GM12878 (cell line): Measurements from ENCODE around the gene NPTN. TPM values are rescaled to one million over a fixed set of nuclear protein-coding genes. Genes with fewer than 3 reads are reported as not detected.

Source experiments
- ATAC-seq: fragments of 200-7000 bp; cut with Tn5 transposase; 3 replicates; pipeline ENCODE4 v1.9.1; 2020; ENCODE audit warnings: mild to moderate bottlenecking, moderate library complexity
- BruUV-seq: library from RNA; stranded (reverse); fragments of 400-500 nt; replicated peaks from 2 replicates; lab custom pipeline; 2021; lab: Mats Ljungman, UMichigan
- CTCF ChIA-PET: fragments of 300-600 bp; sonication (Branson Sonifier 250); formaldehyde crosslinking; extraction: SDS; loops from one replicate; lab custom pipeline; 2021; ENCODE audit warnings: inconsistent platforms; lab: Yijun Ruan, JAX
- POLR2A ChIA-PET: fragments of 350-600 bp; formaldehyde crosslinking; extraction: SDS; loops from one replicate; lab custom pipeline; 2021; ENCODE audit warnings: inconsistent platforms; lab: Charles Lee
- RAD21 ChIA-PET: fragments of 300-600 bp; sonication (Branson Sonifier 250); formaldehyde crosslinking; loops from one replicate; lab custom pipeline; 2023; ENCODE audit warnings: antibody characterized with exemption; ENCODE audit not compliant: unreplicated experiment; lab: Charles Lee
- SMC1A ChIA-PET: fragments of 300-600 bp; sonication (Branson Sonifier 250); formaldehyde crosslinking; loops from one replicate; lab custom pipeline; 2023; ENCODE audit not compliant: unreplicated experiment, uncharacterized antibody; lab: Charles Lee
- DNase-seq: peaks from one replicate; pipeline ENCODE4 v3.0.0-alpha.2; 2011; ENCODE audit warnings: low read depth, low spot score
- FAIRE-seq: peaks from 3 replicates; lab custom pipeline; 2011; peaks lifted over from hg19 to GRCh38; lab: Jason Lieb, UNC
- H2AFZ ChIP-seq: 2 replicates; pipeline ENCODE4 v1.6.0; 2011; ENCODE audit warnings: low read depth, low read length, control low read depth; ENCODE audit not compliant: control insufficient read depth
- H3K27ac ChIP-seq: 2 replicates; pipeline ENCODE4 v1.5.1; 2011; ENCODE audit warnings: control low read depth; ENCODE audit not compliant: control insufficient read depth, insufficient read depth
- H3K27me3 ChIP-seq, 2 experiments: replicated peaks in 1 of 2; 2 replicates each; pipeline versions ENCODE4 v1.6.0 to v1.6.1; 2011; ENCODE audit warnings: low read length in 1 of 2; ENCODE audit not compliant: control insufficient read depth in 2 of 2, insufficient read depth in 2 of 2
- H3K36me3 ChIP-seq, 2 experiments: 2 replicates each; pipeline ENCODE4 v1.5.1; 2011; ENCODE audit warnings: low read length in 1 of 2; ENCODE audit not compliant: control insufficient read depth in 2 of 2, insufficient read depth in 2 of 2
- H3K4me1 ChIP-seq: 2 replicates; pipeline ENCODE4 v1.6.1; 2011; ENCODE audit warnings: mild to moderate bottlenecking, low read length, moderate library complexity, mixed read lengths; ENCODE audit not compliant: control insufficient read depth, insufficient read depth
- H3K4me2 ChIP-seq: 2 replicates; pipeline ENCODE4 v1.6.0; 2011; ENCODE audit warnings: control low read depth; ENCODE audit not compliant: control insufficient read depth, insufficient read depth
- H3K4me3 ChIP-seq: fragments of 200-600 bp; sonication (generic); 2 replicates; pipeline ENCODE4 v1.5.1; 2016
- H3K79me2 ChIP-seq: 2 replicates; pipeline ENCODE4 v1.6.0; 2011; ENCODE audit warnings: low read length; ENCODE audit not compliant: control insufficient read depth, insufficient read depth
- H3K9ac ChIP-seq: 2 replicates; pipeline ENCODE4 v1.8.0; 2011; ENCODE audit warnings: low read length, control low read depth, mixed read lengths; ENCODE audit not compliant: control insufficient read depth, insufficient read depth
- H3K9me3 ChIP-seq: replicated peaks from 3 replicates; pipeline ENCODE4 v1.5.1; 2011; ENCODE audit warnings: mild to moderate bottlenecking, low read length; ENCODE audit not compliant: control insufficient read depth, insufficient read depth
- H4K20me1 ChIP-seq: 2 replicates; pipeline ENCODE4 v1.6.0; 2011; ENCODE audit not compliant: control insufficient read depth, insufficient read depth
- CBX5 ChIP-seq: sonication (generic); IDR thresholded peaks from 2 replicates; pipeline ENCODE4 v1.6.1; 2016; ENCODE audit warnings: low read depth, moderate library complexity, mild to moderate bottlenecking, inconsistent platforms
- DPF2 ChIP-seq: fragments of 450-650 bp; IDR thresholded peaks from 2 replicates; pipeline ENCODE4 v1.6.1; 2017; ENCODE audit warnings: mild to moderate bottlenecking
- HDAC6 ChIP-seq: fragments of 200-600 bp; sonication (generic); IDR thresholded peaks from one replicate; pipeline ENCODE4 v1.8.0; 2017; ENCODE audit warnings: antibody characterized with exemption; ENCODE audit not compliant: unreplicated experiment
- JUNB ChIP-seq: IDR thresholded peaks from 2 replicates; pipeline ENCODE4 v1.6.1; 2016; ENCODE audit warnings: antibody characterized with exemption, mild to moderate bottlenecking
- POLR2A ChIP-seq: IDR thresholded peaks from 2 replicates; pipeline ENCODE4 v1.6.1; 2011; ENCODE audit warnings: low read depth, mild to moderate bottlenecking, low read length
- POLR2AphosphoS5 ChIP-seq: IDR thresholded peaks from 2 replicates; pipeline ENCODE4 v1.6.1; 2011; ENCODE audit warnings: mild to moderate bottlenecking, low read length, inconsistent platforms
- RCOR1 ChIP-seq: conservative IDR thresholded peaks from 2 replicates; pipeline ENCODE4 v1.6.1; 2012; ENCODE audit warnings: low read depth, low read length, improper control_type of control experiment
- SP1 ChIP-seq: IDR thresholded peaks from one replicate; pipeline ENCODE4 v1.6.1; 2011; ENCODE audit warnings: low read depth, low read length
- SPI1 ChIP-seq: IDR thresholded peaks from 2 replicates; pipeline ENCODE4 v1.6.1; 2011; ENCODE audit warnings: low read depth, mild to moderate bottlenecking, low read length, moderate library complexity, borderline replicate concordance; ENCODE audit not compliant: insufficient read depth
- SUPT20H ChIP-seq: IDR thresholded peaks from 2 replicates; pipeline ENCODE4 v1.6.1; 2011; ENCODE audit warnings: low read depth, mild to moderate bottlenecking, low read length, moderate library complexity, borderline replicate concordance; ENCODE audit not compliant: control insufficient read depth
- TAF1 ChIP-seq: IDR thresholded peaks from 2 replicates; pipeline ENCODE4 v1.6.1; 2011; ENCODE audit warnings: mild to moderate bottlenecking, low read depth, low read length, borderline replicate concordance
- YBX1 ChIP-seq: fragments of 450-650 bp; IDR thresholded peaks from 2 replicates; pipeline ENCODE4 v1.6.1; 2016; ENCODE audit warnings: antibody characterized with exemption
- ZZZ3 ChIP-seq: IDR thresholded peaks from 2 replicates; pipeline ENCODE4 v1.6.1; 2011; ENCODE audit warnings: low read depth; ENCODE audit not compliant: control insufficient read depth, insufficient read length
- WGBS: methylation state at CpG from one replicate; pipeline ENCODE4 v1.1.6; 2016; ENCODE audit warnings: low lambda C conversion rate; ENCODE audit not compliant: insufficient replicate concordance, insufficient coverage; ENCODE audit errors: missing lambda C conversion rate; 5-methylcytosine and 5-hydroxymethylcytosine counted together
- in situ Hi-C: fragments of 300-500 bp; cut with MboI; formaldehyde crosslinking; loops from 9 replicates; pipeline ENCODE4 v1.14.3; 2018; ENCODE audit warnings: mixed read lengths
- intact Hi-C: fragments of 100-400 bp; cut with micrococcal nuclease; formaldehyde crosslinking; loops from one replicate; pipeline ENCODE4 v1.14.2; 2022; ENCODE audit not compliant: unreplicated experiment
- polyA plus RNA-seq, 11 experiments: library from polyadenylated mRNA; depleted of rRNA in 4 of 11; unstranded in 6 of 11; stranded (reverse) in 5 of 11; fragments of >200 nt; fragmentation: Nextera tagmentation in 4 of 11; fragmentation: Illumina TruSeq in 1 of 11; extraction: Ambion mirVana in 4 of 11; extraction: Trizol in 1 of 11; gene quantifications; 1 replicate in 1 of 11; 2 replicates in 10 of 11; pipeline versions ENCODE4 v1.2.1 to v1.2.3, GENCODE V29; 2011 to 2016; ENCODE audit warnings: inconsistent platforms in 2 of 11, missing spikeins in 2 of 11, low read depth in 1 of 11
- total RNA-seq, 4 experiments: library from RNA; depleted of rRNA in 3 of 4; stranded (reverse); fragments of >200 nt in 3 of 4; fragmentation: Illumina TruSeq in 1 of 4; extraction: Trizol in 1 of 4; gene quantifications; 2 replicates each; pipeline versions ENCODE4 v1.2.1 to v1.2.3, GENCODE V29; 2013 to 2021
- TF ChIP-seq, protein P1 (sequence below): IDR thresholded peaks from 2 replicates; pipeline ENCODE4 v1.6.1; 2012; ENCODE audit warnings: low read length, inconsistent platforms

The NPTN gene
- total and polyA plus RNA-seq, 10 of the 15 experiments (the other 5 are each of a cell fraction or from before 2014, with no cell fraction given), result 17.8 to 79.1 (median 41.7) TPM

DNA sequence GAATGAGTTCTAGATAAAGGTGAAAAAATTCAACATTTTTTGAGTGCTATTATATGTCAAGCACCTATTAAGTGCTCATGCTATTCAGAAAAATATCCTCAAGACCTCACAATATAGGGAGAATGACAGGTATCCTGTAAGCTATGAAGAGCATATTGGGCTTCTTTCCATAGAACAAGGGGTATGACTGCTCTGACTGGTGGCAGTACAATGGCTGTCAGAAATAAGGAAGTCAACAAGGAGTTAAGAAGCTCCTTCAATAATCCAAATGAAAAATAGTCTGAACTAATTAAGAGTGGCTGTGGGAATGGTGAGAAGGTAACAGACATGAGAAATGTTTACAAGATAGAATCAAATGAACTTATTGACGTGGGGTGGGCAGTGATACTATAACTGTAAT, 24.7 kb downstream of the NPTN start:
- H3K4me2 ChIP-seq, result peak overlapping the region; percentile 35
- RAD21 ChIA-PET, result interaction anchor here (0.6 to 3.3 kb wide), 5 partner anchors 15 to 28 kb away, joined by 3 to 18 read pairs (median 3); no protein-coding TSS in a partner anchor
- no peak overlapping the region for H3K4me3 ChIP-seq
- CTCF ChIA-PET, result interaction anchor here (1.2 to 11.1 kb wide), 4 partner anchors 10 to 48 kb away, joined by 5 to 170 read pairs (median 34); partner anchors contain the start of gene NPTN
- H3K36me3 ChIP-seq, result no peaks in the 10 kb centered on the region
- no peak overlapping the region for H2AFZ ChIP-seq
- H3K4me1 ChIP-seq, result peaks cover 27% of the 10 kb centered on the region; the same call in 1 of the 2 replicates
- no peaks in the 10 kb centered on the region for H3K27me3 ChIP-seq
- DNase-seq (no peak), ATAC-seq (peak; percentile 58), FAIRE-seq (no peak)
- H3K79me2 ChIP-seq, result peaks cover 75% of the 10 kb centered on the region
- 0 out of 2 replicates have a peak overlapping the region, but pooled peaks have one; percentile 16 for H3K27ac ChIP-seq
- H4K20me1 ChIP-seq, result no peaks in the 10 kb centered on the region
- no peaks in the 10 kb centered on the region for H3K9me3 ChIP-seq
- 39% methylated on average over 1 of the region's 1 CpG for WGBS
- SMC1A ChIA-PET, result interaction anchor here (0.8 to 10.9 kb wide), 4 partner anchors 11 to 350 kb away, joined by 3 to 130 read pairs (median 64); partner anchors contain the start of gene NPTN
- intact Hi-C loops, result no loop called here
- POLR2A ChIA-PET, result interaction anchor here (0.7 to 3.5 kb wide), 2 partner anchors 22 to 24 kb away, joined by 3 to 14 read pairs; partner anchors contain the start of gene NPTN
- no peak overlapping the region for H3K9ac ChIP-seq
- TF ChIP-seq SPI1 (0 out of 2 replicates have a peak, but pooled peaks have one; percentile 23), SP1 (no peak)
- in situ Hi-C loops, result no loop called here
- no TSS peak for BruUV-seq

- CTCF ChIA-PET, result interaction anchor here (1.0 to 11.1 kb wide), 10 partner anchors 10 to 366 kb away, joined by 3 to 170 read pairs (median 6); partner anchors contain the start of gene NPTN
- no peak overlapping the region for H2AFZ ChIP-seq
- H3K79me2 ChIP-seq, result peaks cover 74% of the 10 kb centered on the region
- TF ChIP-seq HDAC6 (no peak), RCOR1 (no peak), TAF1 (no peak), ZZZ3 (no peak), DPF2 (no peak), YBX1 (no peak), POLR2A (no peak), JUNB (no peak), CBX5 (no peak), POLR2AphosphoS5 (no peak), SUPT20H (no peak)
- TF ChIP-seq, protein P1, sequence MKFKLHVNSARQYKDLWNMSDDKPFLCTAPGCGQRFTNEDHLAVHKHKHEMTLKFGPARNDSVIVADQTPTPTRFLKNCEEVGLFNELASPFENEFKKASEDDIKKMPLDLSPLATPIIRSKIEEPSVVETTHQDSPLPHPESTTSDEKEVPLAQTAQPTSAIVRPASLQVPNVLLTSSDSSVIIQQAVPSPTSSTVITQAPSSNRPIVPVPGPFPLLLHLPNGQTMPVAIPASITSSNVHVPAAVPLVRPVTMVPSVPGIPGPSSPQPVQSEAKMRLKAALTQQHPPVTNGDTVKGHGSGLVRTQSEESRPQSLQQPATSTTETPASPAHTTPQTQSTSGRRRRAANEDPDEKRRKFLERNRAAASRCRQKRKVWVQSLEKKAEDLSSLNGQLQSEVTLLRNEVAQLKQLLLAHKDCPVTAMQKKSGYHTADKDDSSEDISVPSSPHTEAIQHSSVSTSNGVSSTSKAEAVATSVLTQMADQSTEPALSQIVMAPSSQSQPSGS, result no peak
- no peak overlapping the region for H3K9ac ChIP-seq
- H3K4me2 ChIP-seq, result peak overlapping the region; percentile 51; the same call in 1 of the 2 replicates
- WGBS, result 81% methylated on average over 1 of the region's 1 CpG
- SMC1A ChIA-PET, result interaction anchor here (0.8 to 10.9 kb wide), 7 partner anchors 12 to 349 kb away, joined by 3 to 130 read pairs (median 4); partner anchors contain the start of gene NPTN
- DNase-seq, result no peak
- POLR2A ChIA-PET, result interaction anchor here (0.8 to 3.5 kb wide), 5 partner anchors 9 to 25 kb away, joined by 3 to 14 read pairs (median 6); partner anchors contain the start of gene NPTN
- no peak; the same call in 2 of the 3 replicates for ATAC-seq
- H3K4me1 ChIP-seq, result peaks cover 27% of the 10 kb centered on the region; the same call in 1 of the 2 replicates
- RAD21 ChIA-PET, result interaction anchor here (0.7 to 3.3 kb wide), 7 partner anchors 13 to 29 kb away, joined by 3 to 21 read pairs (median 4); no protein-coding TSS in a partner anchor
- H3K27ac ChIP-seq, result peak overlapping the region; percentile 17; the same call in 1 of the 2 replicates
- intact Hi-C loops (no loop called here), in situ Hi-C loops (no loop called here)
- H3K36me3 ChIP-seq, result no peaks in the 10 kb centered on the region
- no peak for FAIRE-seq
- no TSS peak for BruUV-seq
- no peaks in the 10 kb centered on the region for H3K27me3 ChIP-seq
- no peaks in the 10 kb centered on the region for H3K9me3 ChIP-seq
- no peaks in the 10 kb centered on the region for H4K20me1 ChIP-seq
- peak overlapping the region; percentile 19; the same call in 1 of the 2 replicates for H3K4me3 ChIP-seq
Measured at GRCh38 chr15:73607843-73608242, 25.3 kb downstream of the NPTN start.
